Activated CD4-positive, alpha-beta T cell treated with anti-CD3 and anti-CD28 coated beads, Interleukin-2, amount 50 U/mL, for 4 hours (primary cell): ENCODE measurements around the gene ACTBL2.

Source experiments
- DNase-seq, 2 experiments: peaks; one replicate each; pipeline ENCODE4 v3.0.0-alpha.2; 2020

The ACTBL2 gene

GRCh38 chr5:57448287-57448686 is 34.3 kb downstream of the ACTBL2 start:
- DNase-seq: no peak

DNA sequence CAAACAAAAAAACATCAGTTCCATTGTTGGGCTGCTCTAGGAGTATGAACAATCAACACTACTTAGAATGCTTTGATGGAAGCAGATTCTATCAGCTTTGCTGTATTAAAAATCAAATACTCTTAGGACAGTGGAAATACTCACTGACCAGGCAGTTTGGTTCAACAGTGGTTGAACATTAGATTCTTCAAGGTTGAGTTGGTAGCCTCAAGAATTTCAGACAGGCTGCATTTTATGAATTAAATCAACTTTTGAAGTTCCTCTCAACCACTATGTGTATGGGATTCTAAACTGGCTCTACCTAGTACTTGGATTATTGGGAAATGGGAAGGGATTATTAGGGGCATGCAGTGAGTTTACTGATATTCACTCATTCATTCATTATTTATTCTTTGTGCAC is 35.0 kb downstream of the ACTBL2 start:
- DNase-seq: no peak

- DNase-seq: no peak
These were observed 35.6 kb downstream of the ACTBL2 start for GRCh38 chr5:57446966-57447365.

DNA sequence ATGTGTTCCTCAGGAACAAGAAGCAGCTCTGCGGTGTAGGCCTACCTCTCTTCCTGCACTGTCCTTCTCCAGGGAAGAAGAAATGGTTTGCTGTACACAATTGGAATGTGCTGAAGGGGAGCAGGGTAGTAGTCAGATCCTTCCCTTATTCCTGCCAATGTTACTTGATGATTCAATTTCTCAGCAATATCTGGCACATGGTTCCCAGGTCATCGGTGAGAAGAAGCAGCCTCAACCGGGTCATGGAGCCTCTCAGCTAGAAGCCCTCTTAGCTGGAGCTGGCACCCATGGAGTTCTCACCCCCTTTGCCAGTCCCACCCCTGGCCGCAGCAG is 36.9 kb downstream of the ACTBL2 start:
- no peak for DNase-seq

GRCh38 chr5:57445006-57445704 is 37.5 kb downstream of the ACTBL2 start:
- no peak for DNase-seq

- DNase-seq: no peak
These were observed 40.4 kb downstream of the ACTBL2 start for GRCh38 chr5:57442080-57442839.

DNA sequence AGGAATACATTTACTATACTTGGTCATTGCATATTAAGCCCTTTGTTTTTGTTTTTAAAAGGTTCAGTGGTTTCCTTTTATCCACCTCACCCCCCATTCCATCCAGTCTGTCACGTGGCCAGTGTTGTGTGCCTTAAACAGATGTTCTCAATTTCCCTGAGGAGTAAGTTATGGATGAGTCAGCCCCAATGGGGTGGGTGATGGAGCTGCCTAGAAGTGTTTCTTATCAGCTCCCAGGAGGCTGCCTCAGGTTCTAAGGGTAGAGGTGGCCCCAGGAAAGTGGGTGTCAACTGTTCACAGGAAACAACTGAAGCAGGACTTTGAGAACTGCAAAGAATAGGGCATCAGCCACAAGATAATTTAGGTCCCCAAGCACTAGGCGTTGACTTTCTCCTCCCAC is 41.1 kb downstream of the ACTBL2 start:
- no peak for DNase-seq

- DNase-seq: no peak
These were observed 43.0 kb downstream of the ACTBL2 start for GRCh38 chr5:57439601-57440000.

DNA sequence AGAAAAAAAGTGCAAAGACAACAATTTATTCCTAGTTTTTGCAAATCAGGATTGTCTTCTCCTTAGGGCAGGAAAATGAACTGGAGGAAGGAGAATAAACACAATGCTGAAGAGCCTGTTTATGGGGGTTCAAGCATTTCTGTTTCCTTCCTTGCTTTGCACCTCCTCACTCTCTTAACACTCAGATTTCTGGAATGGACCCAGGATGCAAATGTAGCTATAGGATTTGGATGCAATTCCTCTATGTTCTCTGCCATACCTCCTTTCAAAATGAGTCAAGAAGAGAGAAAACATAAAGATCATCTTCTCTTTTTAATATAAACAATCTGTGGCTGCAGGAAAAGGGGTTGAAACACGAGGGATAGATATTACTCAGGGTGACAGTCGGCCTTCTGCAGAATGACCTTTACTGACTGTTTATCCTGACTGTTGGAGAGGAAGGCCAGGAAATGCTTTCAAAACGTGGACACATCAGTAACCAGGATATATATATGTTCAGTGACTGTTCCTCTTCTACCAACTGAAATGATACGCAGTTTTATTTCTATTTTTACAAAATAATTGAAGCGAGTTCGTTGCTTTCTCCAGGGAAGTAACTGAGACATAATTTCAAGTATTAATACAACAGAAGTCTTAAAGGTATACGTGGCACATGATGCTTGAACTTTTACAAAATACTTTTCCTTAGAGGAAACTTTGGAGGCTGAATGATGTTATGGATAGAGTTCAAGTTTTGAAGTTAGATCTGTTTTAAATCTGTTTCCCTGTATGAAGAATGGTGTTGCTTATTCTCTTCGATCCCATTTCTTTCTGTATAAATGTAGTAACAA is 44.4 kb downstream of the ACTBL2 start:
- no peak for DNase-seq

GRCh38 chr5:57436586-57436985 is 46.0 kb downstream of the ACTBL2 start:
- no peak for DNase-seq

DNA sequence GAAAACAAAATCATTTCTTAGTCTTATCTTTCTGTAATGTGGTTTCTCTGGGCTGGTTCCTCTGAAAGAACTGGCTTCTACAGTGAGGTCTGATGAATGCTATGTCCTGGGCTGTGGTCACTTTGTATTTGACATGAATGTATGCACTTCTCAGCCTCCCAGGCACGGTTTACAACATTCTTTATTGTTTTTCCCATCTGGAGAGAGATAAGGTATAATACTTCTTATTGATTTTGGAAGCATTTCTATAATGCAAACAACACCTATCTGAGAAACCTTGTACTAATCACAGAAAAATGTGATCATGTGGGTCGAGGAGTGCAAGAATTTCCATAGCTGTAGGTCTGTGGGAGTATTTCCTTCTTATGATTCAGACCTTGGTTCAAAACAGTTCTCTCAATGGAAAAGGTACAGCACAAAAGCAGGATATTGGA is 46.9 kb downstream of the ACTBL2 start:
- no peak for DNase-seq

DNA sequence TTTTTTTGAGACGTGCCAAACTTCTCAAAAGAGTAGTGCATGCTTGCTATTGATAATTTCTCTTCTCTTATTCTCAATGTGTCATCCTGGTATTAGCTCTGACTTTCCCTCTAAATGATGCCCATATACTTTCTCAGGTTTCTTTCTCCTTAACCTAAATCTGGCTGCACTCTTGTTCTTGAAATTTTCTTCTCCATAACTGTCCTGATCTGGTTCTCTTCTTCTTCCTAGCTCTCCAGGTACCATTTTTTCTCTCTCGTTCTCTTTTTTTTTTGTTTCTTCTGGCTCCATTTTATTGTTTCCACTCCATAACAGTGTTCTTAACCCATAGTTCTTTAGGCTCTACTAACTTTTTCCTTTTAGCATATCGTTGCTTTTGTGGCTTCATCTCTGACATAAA is 47.9 kb downstream of the ACTBL2 start:
- no peak for DNase-seq

GRCh38 chr5:57434227-57434640 is 48.4 kb downstream of the ACTBL2 start:
- no peak for DNase-seq

DNA sequence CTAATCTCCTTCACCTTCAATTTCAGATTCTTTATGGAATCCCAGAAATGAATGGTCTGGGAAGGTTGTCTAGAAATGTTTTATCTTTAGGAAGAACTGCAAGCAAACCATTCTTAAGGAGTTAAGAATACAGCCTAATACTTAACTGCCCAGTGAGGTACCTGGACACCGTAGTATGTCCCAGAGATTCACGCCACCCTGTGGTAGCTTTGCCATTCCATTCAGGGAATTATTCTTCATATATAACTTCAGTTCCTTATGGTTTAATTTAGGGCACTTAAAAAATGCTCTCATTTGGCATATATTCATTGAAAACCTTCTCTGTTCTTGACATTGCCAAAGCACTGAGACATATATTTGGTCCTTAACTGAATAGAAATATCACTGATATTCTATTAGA is 49.7 kb downstream of the ACTBL2 start:
- no peak for DNase-seq

DNA sequence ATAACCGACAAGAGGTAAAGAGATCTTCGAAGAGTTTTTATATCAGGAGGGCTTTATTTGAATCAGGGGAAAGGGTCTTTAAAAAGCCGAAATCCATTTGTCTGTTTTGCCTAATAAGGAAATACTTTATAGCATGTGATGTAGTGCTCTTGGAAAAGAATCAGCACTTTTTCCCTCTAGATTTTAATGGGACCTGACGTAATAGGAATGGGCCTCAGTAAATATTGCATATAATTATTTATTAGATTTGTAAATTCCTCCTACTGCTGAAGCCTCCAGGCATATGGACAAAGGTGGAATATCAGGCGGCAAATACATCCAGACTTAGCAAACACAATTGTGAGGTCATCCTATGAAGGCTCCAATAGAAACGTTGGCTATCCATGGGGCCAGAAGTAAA is 50.9 kb downstream of the ACTBL2 start:
- DNase-seq: no peak
